ENCODE measurements around the gene GRM4.

GRM4 gene

GRCh38 chr6:34084591-34085290 is 61.1 kb downstream of the GRM4 start:
- DNase-seq (ENCODE audit: low spot score): no peak

- DNase-seq (ENCODE audit: low spot score): no peak
These were observed 62.8 kb downstream of the GRM4 start for GRCh38 chr6:34082864-34083626.

GRCh38 chr6:34082348-34082747 is 63.5 kb downstream of the GRM4 start:
- no peak for DNase-seq (ENCODE audit: low spot score)

GRCh38 chr6:34080357-34080756 is 65.5 kb downstream of the GRM4 start:
- no peak for DNase-seq (ENCODE audit: low spot score)

- no peak for DNase-seq (ENCODE audit: low spot score)
These were observed 66.0 kb downstream of the GRM4 start for GRCh38 chr6:34079899-34080298.

- DNase-seq (ENCODE audit: low spot score): no peak
These were observed 70.0 kb downstream of the GRM4 start for GRCh38 chr6:34075906-34076305.

- DNase-seq (ENCODE audit: low spot score): no peak
These were observed 71.7 kb downstream of the GRM4 start for GRCh38 chr6:34074064-34074742.

GRCh38 chr6:34073540-34073939 is 72.3 kb downstream of the GRM4 start:
- no peak for DNase-seq (ENCODE audit: low spot score)

GRCh38 chr6:34072727-34073126 is 73.2 kb downstream of the GRM4 start:
- no peak for DNase-seq (ENCODE audit: low spot score)

GRCh38 chr6:34071884-34072379 is 74.0 kb downstream of the GRM4 start:
- no peak for DNase-seq (ENCODE audit: low spot score)

GRCh38 chr6:34071136-34071883 is 74.6 kb downstream of the GRM4 start:
- no peak for DNase-seq (ENCODE audit: low spot score)

- no peak for DNase-seq (ENCODE audit: low spot score)
These were observed 75.4 kb downstream of the GRM4 start for GRCh38 chr6:34070315-34071135.

- DNase-seq (ENCODE audit: low spot score): no peak
These were observed 77.3 kb downstream of the GRM4 start for GRCh38 chr6:34068462-34069044.

- no peak for DNase-seq (ENCODE audit: low spot score)
These were observed 78.1 kb downstream of the GRM4 start for GRCh38 chr6:34067814-34068213.

GRCh38 chr6:34066772-34067770 is 78.8 kb downstream of the GRM4 start:
- DNase-seq (ENCODE audit: low spot score): no peak

- no peak for DNase-seq (ENCODE audit: low spot score)
These were observed 79.7 kb downstream of the GRM4 start for GRCh38 chr6:34066218-34066571.

- DNase-seq (ENCODE audit: low spot score): no peak
These were observed 80.2 kb downstream of the GRM4 start for GRCh38 chr6:34065466-34066217.

- no peak for DNase-seq (ENCODE audit: low spot score)
These were observed 81.2 kb downstream of the GRM4 start for GRCh38 chr6:34064675-34065074.

- no peak for DNase-seq (ENCODE audit: low spot score)
These were observed 82.2 kb downstream of the GRM4 start for GRCh38 chr6:34063651-34064050.

Data from hematopoietic multipotent progenitor cell treated with erythropoietin and hydrocortisone succinate and interleukin-3 and kit ligand, for 15 days (in vitro differentiated cells).